Keratinocyte (primary cell): ENCODE measurements around the gene MYRIP. TPM values are rescaled to one million over a fixed set of nuclear protein-coding genes. Genes with fewer than 3 reads are reported as not detected.

Experiments used
- DNase-seq: peaks from one replicate; pipeline ENCODE4 v3.0.0-alpha.2; 2011; ENCODE audit warnings: low read depth, missing footprints, low spot score
- FAIRE-seq: peaks from 2 replicates; lab custom pipeline; 2011; peaks lifted over from hg19 to GRCh38; lab: Jason Lieb, UNC
- H2AFZ ChIP-seq: 2 replicates; pipeline ENCODE4 v1.6.0; 2012; ENCODE audit warnings: low read length, control low read depth, inconsistent platforms; ENCODE audit not compliant: control insufficient read depth
- H3K27ac ChIP-seq: 2 replicates; pipeline ENCODE4 v1.5.1; 2011; ENCODE audit warnings: low read length; ENCODE audit not compliant: control insufficient read depth, insufficient read depth
- H3K27me3 ChIP-seq: 3 replicates; pipeline ENCODE4 v1.6.0; 2011; ENCODE audit warnings: low read length; ENCODE audit not compliant: control insufficient read depth, insufficient read depth; ENCODE audit errors: extremely low read depth
- H3K36me3 ChIP-seq, 2 experiments: 2 replicates in 1 of 2; 3 replicates in 1 of 2; pipeline ENCODE4 v1.5.1; 2011; ENCODE audit warnings: low read length in 2 of 2, mild to moderate bottlenecking in 1 of 2; ENCODE audit not compliant: control insufficient read depth in 2 of 2, insufficient read depth in 2 of 2; ENCODE audit errors: extremely low read depth in 1 of 2
- H3K4me1 ChIP-seq: 3 replicates; pipeline ENCODE4 v1.5.1; 2011; ENCODE audit warnings: low read length; ENCODE audit not compliant: control insufficient read depth, insufficient read depth; ENCODE audit errors: extremely low read depth
- H3K4me2 ChIP-seq: 3 replicates; pipeline ENCODE4 v1.6.0; 2011; ENCODE audit warnings: low read depth, low read length; ENCODE audit not compliant: control insufficient read depth, insufficient read depth; ENCODE audit errors: extremely low read depth
- H3K4me3 ChIP-seq, 3 experiments: fragments of 200-600 bp in 1 of 3; sonication (generic) in 1 of 3; 2 replicates in 2 of 3; 3 replicates in 1 of 3; pipeline ENCODE4 v1.5.1; 2011 to 2016; ENCODE audit warnings: low read length in 3 of 3, mild to moderate bottlenecking in 3 of 3, control low read depth in 2 of 3, inconsistent platforms in 1 of 3, low read depth in 1 of 3, mixed read lengths in 1 of 3, mixed run types in 1 of 3, moderate library complexity in 1 of 3; ENCODE audit not compliant: control insufficient read depth in 2 of 3, insufficient read depth in 2 of 3; ENCODE audit errors: extremely low read depth in 1 of 3
- H3K79me2 ChIP-seq: 2 replicates; pipeline ENCODE4 v1.6.0; 2012; ENCODE audit warnings: low read length; ENCODE audit not compliant: control insufficient read depth, insufficient read depth
- H3K9ac ChIP-seq: 3 replicates; pipeline ENCODE4 v1.6.0; 2011; ENCODE audit warnings: low read length; ENCODE audit not compliant: control insufficient read depth, insufficient read depth; ENCODE audit errors: extremely low read depth
- H3K9me1 ChIP-seq: 3 replicates; pipeline ENCODE4 v1.6.0; 2011; ENCODE audit warnings: low read length; ENCODE audit not compliant: control insufficient read depth, insufficient read depth; ENCODE audit errors: extremely low read depth
- H3K9me3 ChIP-seq: 2 replicates; pipeline ENCODE4 v1.5.1; 2012; ENCODE audit warnings: low read depth, low read length; ENCODE audit not compliant: control insufficient read depth
- H4K20me1 ChIP-seq: 3 replicates; pipeline ENCODE4 v1.6.0; 2011; ENCODE audit warnings: low read length; ENCODE audit not compliant: control insufficient read depth, insufficient read depth; ENCODE audit errors: extremely low read depth
- EZH2 ChIP-seq: IDR thresholded peaks from one replicate; pipeline ENCODE4 v1.6.1; 2012; ENCODE audit warnings: inconsistent platforms, mild to moderate bottlenecking, low read length, moderate library complexity
- dilution Hi-C: fragments of 300-500 bp; cut with MboI; formaldehyde crosslinking; loops from one replicate; pipeline ENCODE4 v1.7.0; 2020; ENCODE audit warnings: low sequenced_read_pairs; ENCODE audit not compliant: extremely low pct_ligation_motif_present
- polyA plus RNA-seq, 5 experiments: library from polyadenylated mRNA; depleted of rRNA in 3 of 5; stranded (reverse) in 3 of 5; stranded (forward) in 1 of 5; unstranded in 1 of 5; fragments of >200 nt; gene quantifications; 1 replicate in 1 of 5; 2 replicates in 3 of 5; 3 replicates in 1 of 5; pipeline versions ENCODE4 v1.2.1 to v1.2.3, GENCODE V29; 2011 to 2012; ENCODE audit warnings: missing spikeins in 2 of 5, low read depth in 1 of 5, low replicate concordance in 1 of 5
- TF ChIP-seq, protein P1 (sequence below), 3 experiments: IDR thresholded peaks in 1 of 3; conservative IDR thresholded peaks in 1 of 3; optimal IDR thresholded peaks in 1 of 3; 2 replicates in 2 of 3; 3 replicates in 1 of 3; pipeline versions ENCODE3 to v1.5.1; 2011; ENCODE audit warnings: low read length in 3 of 3, mild to moderate bottlenecking in 3 of 3, moderate library complexity in 2 of 3, control low read depth in 1 of 3, inconsistent platforms in 1 of 3; ENCODE audit not compliant: insufficient read depth in 2 of 3; ENCODE audit errors: extremely low read depth in 1 of 3

The MYRIP gene
- polyA plus RNA-seq, 1 donor (not counting 4 experiments of a cell fraction or from before 2014, with no cell fraction given): 0.01 TPM

DNA sequence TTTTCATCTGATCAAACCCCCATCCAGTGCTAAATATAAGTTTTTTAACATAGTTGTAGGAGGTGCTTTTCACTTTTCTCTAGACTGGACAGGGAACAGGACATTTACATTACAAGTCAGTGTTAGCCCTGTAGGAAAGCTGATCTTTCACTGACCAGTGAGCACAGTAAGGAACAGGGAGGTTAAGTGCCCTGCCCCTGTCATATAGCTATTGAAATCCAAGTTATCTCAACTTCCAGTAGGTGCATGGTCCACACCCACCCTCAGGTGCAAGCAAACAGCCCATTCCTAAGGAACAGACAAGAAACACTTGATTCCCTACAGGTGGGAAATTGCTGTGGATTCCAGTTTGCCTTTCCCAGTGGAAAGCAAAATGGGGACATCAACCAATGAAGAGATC, 421.0 kb downstream of the MYRIP start:
- H3K4me1 ChIP-seq: no peaks in the 10 kb centered on the region
- H2AFZ ChIP-seq: no peak overlapping the region
- FAIRE-seq (no peak), DNase-seq (no peak)
- no peak overlapping the region for H3K27ac ChIP-seq
- TF ChIP-seq EZH2: no peak
- TF ChIP-seq, protein P1, sequence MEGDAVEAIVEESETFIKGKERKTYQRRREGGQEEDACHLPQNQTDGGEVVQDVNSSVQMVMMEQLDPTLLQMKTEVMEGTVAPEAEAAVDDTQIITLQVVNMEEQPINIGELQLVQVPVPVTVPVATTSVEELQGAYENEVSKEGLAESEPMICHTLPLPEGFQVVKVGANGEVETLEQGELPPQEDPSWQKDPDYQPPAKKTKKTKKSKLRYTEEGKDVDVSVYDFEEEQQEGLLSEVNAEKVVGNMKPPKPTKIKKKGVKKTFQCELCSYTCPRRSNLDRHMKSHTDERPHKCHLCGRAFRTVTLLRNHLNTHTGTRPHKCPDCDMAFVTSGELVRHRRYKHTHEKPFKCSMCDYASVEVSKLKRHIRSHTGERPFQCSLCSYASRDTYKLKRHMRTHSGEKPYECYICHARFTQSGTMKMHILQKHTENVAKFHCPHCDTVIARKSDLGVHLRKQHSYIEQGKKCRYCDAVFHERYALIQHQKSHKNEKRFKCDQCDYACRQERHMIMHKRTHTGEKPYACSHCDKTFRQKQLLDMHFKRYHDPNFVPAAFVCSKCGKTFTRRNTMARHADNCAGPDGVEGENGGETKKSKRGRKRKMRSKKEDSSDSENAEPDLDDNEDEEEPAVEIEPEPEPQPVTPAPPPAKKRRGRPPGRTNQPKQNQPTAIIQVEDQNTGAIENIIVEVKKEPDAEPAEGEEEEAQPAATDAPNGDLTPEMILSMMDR (optimal IDR thresholded peaks at IDR 0.05 in 1 of 3, IDR thresholded peaks at IDR 0.05 in 1 of 3, conservative IDR thresholded peaks at IDR 0.05 in 1 of 3; ENCODE audit: extremely low read depth in 1 of 3, insufficient read depth in 2 of 3, low read length in 3 of 3): no peak
- H3K9me1 ChIP-seq: no peaks in the 10 kb centered on the region
- H3K4me3 ChIP-seq: no peak overlapping the region
- no peaks in the 10 kb centered on the region for H3K9me3 ChIP-seq
- no peak overlapping the region for H3K9ac ChIP-seq
- no peaks in the 10 kb centered on the region for H3K79me2 ChIP-seq
- peaks cover 3% of the 10 kb centered on the region for H3K27me3 ChIP-seq
- dilution Hi-C loops: no loop called here
- no peaks in the 10 kb centered on the region for H3K36me3 ChIP-seq
- no peak overlapping the region for H3K4me2 ChIP-seq
- H4K20me1 ChIP-seq: no peaks in the 10 kb centered on the region

DNA sequence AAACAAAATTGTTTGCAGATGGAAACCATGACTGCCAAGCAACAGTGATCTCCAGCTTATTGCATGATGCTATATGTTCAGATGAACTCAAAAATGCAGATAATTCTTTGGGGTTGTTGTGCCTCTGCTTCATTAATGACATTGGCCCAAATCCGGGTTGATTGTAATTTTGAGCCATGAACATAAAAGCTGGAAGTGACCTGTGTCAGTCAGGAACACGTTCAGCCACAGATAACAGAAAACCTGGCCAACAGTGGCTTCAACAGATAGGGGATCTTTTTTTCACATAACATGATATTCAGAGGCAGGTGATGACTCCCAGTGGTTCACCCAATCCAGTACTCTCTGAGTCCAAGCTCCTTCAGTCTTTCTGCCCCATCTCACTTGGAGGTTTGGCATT, 423.2 kb downstream of the MYRIP start:
- H3K9me3 ChIP-seq: no peaks in the 10 kb centered on the region
- peaks cover 3% of the 10 kb centered on the region for H3K27me3 ChIP-seq
- DNase-seq (no peak), FAIRE-seq (no peak)
- no peak overlapping the region for H3K4me3 ChIP-seq
- H3K36me3 ChIP-seq: no peaks in the 10 kb centered on the region
- H3K4me2 ChIP-seq: no peak overlapping the region
- dilution Hi-C loops: no loop called here
- no peaks in the 10 kb centered on the region for H3K9me1 ChIP-seq
- H3K79me2 ChIP-seq: no peaks in the 10 kb centered on the region
- H4K20me1 ChIP-seq: no peaks in the 10 kb centered on the region
- TF ChIP-seq, protein P1 (optimal IDR thresholded peaks at IDR 0.05 in 1 of 3, IDR thresholded peaks at IDR 0.05 in 1 of 3, conservative IDR thresholded peaks at IDR 0.05 in 1 of 3; ENCODE audit: extremely low read depth in 1 of 3, insufficient read depth in 2 of 3, low read length in 3 of 3): no peak
- no peak for TF ChIP-seq EZH2
- no peak overlapping the region for H3K9ac ChIP-seq
- no peak overlapping the region for H3K27ac ChIP-seq
- no peak overlapping the region for H2AFZ ChIP-seq
- no peaks in the 10 kb centered on the region for H3K4me1 ChIP-seq
